SH-SY5Y (cell line): ENCODE results near the gene ULK4.

ENCODE experiments used
- GATA2 ChIP-seq: IDR thresholded peaks from 2 replicates; pipeline ENCODE4 v1.6.1; 2011; ENCODE audit warnings: mild to moderate bottlenecking, low read depth, low read length
- GATA3 ChIP-seq: IDR thresholded peaks from 2 replicates; pipeline ENCODE4 v1.6.1; 2011; ENCODE audit warnings: low read depth, mild to moderate bottlenecking, low read length, moderate library complexity

DNA sequence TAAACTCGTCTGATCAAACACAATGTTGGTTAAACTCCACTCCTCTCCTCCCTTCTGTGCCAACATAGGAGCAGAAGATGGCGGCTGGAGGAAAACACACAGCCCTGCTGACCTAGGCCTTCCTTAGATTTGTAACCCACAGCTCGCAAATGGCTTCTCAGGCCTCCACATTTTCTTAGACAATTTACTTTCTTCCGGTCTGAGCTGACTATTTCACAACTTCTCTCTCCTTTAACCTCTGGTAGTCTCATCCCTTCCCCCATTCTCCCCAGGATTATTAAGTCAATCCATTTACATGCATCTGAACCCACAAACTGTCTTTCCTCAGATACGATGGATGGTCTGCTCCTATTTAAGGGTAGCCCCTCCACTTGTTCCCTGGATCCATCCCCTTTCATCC, 25.7 kb upstream of the ULK4 start:
- TF ChIP-seq GATA2 (no peak), GATA3 (no peak)
